Hepatocyte (in vitro differentiated cells): Measurements from ENCODE around the gene FECH. TPM values are rescaled to one million over a fixed set of nuclear protein-coding genes. Genes with fewer than 3 reads are reported as not detected.

Experiments
- DNase-seq: peaks from one replicate; pipeline ENCODE4 v3.0.0-alpha.2; 2016; ENCODE audit warnings: low spot score
- H2AFZ ChIP-seq: fragments of 200-600 bp; sonication (generic); 2 replicates; pipeline ENCODE4 v1.6.0; 2016; ENCODE audit warnings: antibody characterized with exemption, mild to moderate bottlenecking
- H3K27ac ChIP-seq: fragments of 200-600 bp; sonication (generic); 2 replicates; pipeline ENCODE4 v1.5.1; 2016; ENCODE audit warnings: mild to moderate bottlenecking
- H3K27me3 ChIP-seq: fragments of 200-600 bp; sonication (generic); 2 replicates; pipeline ENCODE4 v1.6.1; 2016
- H3K36me3 ChIP-seq: fragments of 200-600 bp; sonication (generic); replicated peaks from 2 replicates; pipeline ENCODE4 v1.5.1; 2016; ENCODE audit warnings: low read depth; ENCODE audit not compliant: insufficient read depth
- H3K4me1 ChIP-seq: fragments of 200-600 bp; sonication (generic); 2 replicates; pipeline ENCODE4 v1.5.1; 2016; ENCODE audit warnings: mild to moderate bottlenecking, moderate library complexity; ENCODE audit not compliant: insufficient read depth
- H3K4me2 ChIP-seq: fragments of 200-600 bp; sonication (generic); 2 replicates; pipeline ENCODE4 v1.6.0; 2016
- H3K4me3 ChIP-seq: fragments of 200-600 bp; sonication (generic); 2 replicates; pipeline ENCODE4 v1.5.1; 2016; ENCODE audit warnings: mild to moderate bottlenecking
- H3K79me2 ChIP-seq: fragments of 200-600 bp; sonication (generic); 2 replicates; pipeline ENCODE4 v1.6.0; 2017; ENCODE audit warnings: mild to moderate bottlenecking
- H3K9me2 ChIP-seq: fragments of 200-600 bp; sonication (generic); replicated peaks from 2 replicates; pipeline ENCODE4 v1.6.0; 2017; ENCODE audit warnings: mild to moderate bottlenecking; ENCODE audit not compliant: insufficient read depth
- H3K9me3 ChIP-seq: fragments of 200-600 bp; sonication (generic); 2 replicates; pipeline ENCODE4 v1.5.1; 2016; ENCODE audit warnings: low read depth, mild to moderate bottlenecking
- H4K20me1 ChIP-seq: fragments of 200-600 bp; sonication (generic); 2 replicates; pipeline ENCODE4 v1.6.0; 2016; ENCODE audit warnings: mild to moderate bottlenecking; ENCODE audit not compliant: insufficient read depth, poor library complexity, severe bottlenecking
- CTCF ChIP-seq: fragments of 200-600 bp; sonication (generic); IDR thresholded peaks from 2 replicates; pipeline ENCODE4 v1.5.1; 2016; ENCODE audit warnings: antibody characterized with exemption, mild to moderate bottlenecking; ENCODE audit not compliant: poor library complexity
- EZH2 ChIP-seq: fragments of 200-600 bp; sonication (generic); IDR thresholded peaks from 2 replicates; pipeline ENCODE4 v1.6.1; 2016; ENCODE audit warnings: antibody characterized with exemption, mild to moderate bottlenecking, borderline replicate concordance
- EZH2phosphoT487 ChIP-seq: fragments of 200-600 bp; sonication (generic); IDR thresholded peaks from one replicate; pipeline ENCODE4 v1.6.1; 2018; ENCODE audit warnings: antibody characterized with exemption, mild to moderate bottlenecking, low read depth, moderate library complexity; ENCODE audit not compliant: unreplicated experiment, severe bottlenecking
- WGBS: methylation state at CpG from one replicate; pipeline ENCODE4 v1.1.6; 2016; ENCODE audit warnings: low lambda C conversion rate; ENCODE audit errors: missing lambda C conversion rate; 5-methylcytosine and 5-hydroxymethylcytosine counted together
- polyA plus RNA-seq: library from polyadenylated mRNA; unstranded; fragments of >200 nt; fragmentation: Nextera tagmentation; extraction: Ambion mirVana; gene quantifications from 2 replicates; pipeline ENCODE4 v1.2.1, GENCODE V29; 2016
- total RNA-seq: library from RNA; depleted of rRNA; stranded (reverse); fragments of >200 nt; gene quantifications from 2 replicates; pipeline ENCODE4 v1.2.3, GENCODE V29; 2014

Gene FECH
- total and polyA plus RNA-seq, 2 experiments from 2014 or later: 14.5 to 19.3 TPM

GRCh38 chr18:57561728-57562423 lies 24.6 kb downstream of the FECH start:
- peak; percentile 69 for DNase-seq
- Histone ChIP-seq H4K20me1 (no peaks in the 10 kb centered on the region), H2AFZ (no peak overlapping the region), H3K4me2 (no peak overlapping the region), H3K4me1 (no peaks in the 10 kb centered on the region), H3K27ac (no peak overlapping the region), H3K9me2 (no peaks in the 10 kb centered on the region), H3K36me3 (no peaks in the 10 kb centered on the region), H3K9me3 (no peaks in the 10 kb centered on the region), H3K4me3 (no peak overlapping the region), H3K79me2 (no peaks in the 10 kb centered on the region), H3K27me3 (no peaks in the 10 kb centered on the region)
- WGBS: 54% methylated on average over 4 of the region's 4 CpGs
- TF ChIP-seq CTCF (peak; percentile 95), EZH2phosphoT487 (no peak)

- H3K4me3 ChIP-seq: no peak overlapping the region
- WGBS: 80% methylated on average over 6 of the region's 6 CpGs
Observed at GRCh38 chr18:57561261-57561660, 25.2 kb downstream of the FECH start.

GRCh38 chr18:57559314-57559713 lies 27.2 kb downstream of the FECH start:
- H3K27me3 ChIP-seq: no peaks in the 10 kb centered on the region
- H3K9me3 ChIP-seq: no peaks in the 10 kb centered on the region
- no peaks in the 10 kb centered on the region for H3K79me2 ChIP-seq
- no peak for TF ChIP-seq EZH2
- TF ChIP-seq CTCF: no peak
- no peak for TF ChIP-seq EZH2phosphoT487
- H3K4me3 ChIP-seq: no peak overlapping the region
- no peak overlapping the region for H2AFZ ChIP-seq
- no peak overlapping the region for H3K4me2 ChIP-seq
- H3K4me1 ChIP-seq: no peaks in the 10 kb centered on the region
- no peak overlapping the region for H3K27ac ChIP-seq
- H3K36me3 ChIP-seq: no peaks in the 10 kb centered on the region
- no peaks in the 10 kb centered on the region for H3K9me2 ChIP-seq
- 86% methylated on average over 6 of the region's 6 CpGs for WGBS
- no peak for DNase-seq
- H4K20me1 ChIP-seq: no peaks in the 10 kb centered on the region

More at GRCh38 chr18:57561261-57561660, 25.2 kb downstream of the FECH start:
- Histone ChIP-seq H3K79me2 (no peaks in the 10 kb centered on the region), H3K9me2 (no peaks in the 10 kb centered on the region), H3K4me1 (no peaks in the 10 kb centered on the region), H3K9me3 (no peaks in the 10 kb centered on the region), H3K36me3 (no peaks in the 10 kb centered on the region), H4K20me1 (no peaks in the 10 kb centered on the region), H3K27me3 (no peaks in the 10 kb centered on the region), H2AFZ (no peak overlapping the region), H3K4me2 (no peak overlapping the region), H3K27ac (no peak overlapping the region)
- TF ChIP-seq EZH2: no peak
- no peak for TF ChIP-seq EZH2phosphoT487
- TF ChIP-seq CTCF: no peak
- no peak for DNase-seq
